Activated T-cell treated with anti-CD3 and anti-CD28 coated beads for 4 hours (primary cell): ENCODE measurements around the gene TMEM150C.
"Not testable (repeated sequence)": the region's sequence is repeated elsewhere in the genome, so short reads cannot be mapped to it uniquely, and the experiment has no call there.

Experiments used
- DNase-seq: peaks from one replicate; pipeline ENCODE4 v3.0.0-alpha.2; 2020

TMEM150C gene

GRCh38 chr4:82510216-82510615, 51.6 kb downstream of the TMEM150C start:
- DNase-seq = no peak

DNA sequence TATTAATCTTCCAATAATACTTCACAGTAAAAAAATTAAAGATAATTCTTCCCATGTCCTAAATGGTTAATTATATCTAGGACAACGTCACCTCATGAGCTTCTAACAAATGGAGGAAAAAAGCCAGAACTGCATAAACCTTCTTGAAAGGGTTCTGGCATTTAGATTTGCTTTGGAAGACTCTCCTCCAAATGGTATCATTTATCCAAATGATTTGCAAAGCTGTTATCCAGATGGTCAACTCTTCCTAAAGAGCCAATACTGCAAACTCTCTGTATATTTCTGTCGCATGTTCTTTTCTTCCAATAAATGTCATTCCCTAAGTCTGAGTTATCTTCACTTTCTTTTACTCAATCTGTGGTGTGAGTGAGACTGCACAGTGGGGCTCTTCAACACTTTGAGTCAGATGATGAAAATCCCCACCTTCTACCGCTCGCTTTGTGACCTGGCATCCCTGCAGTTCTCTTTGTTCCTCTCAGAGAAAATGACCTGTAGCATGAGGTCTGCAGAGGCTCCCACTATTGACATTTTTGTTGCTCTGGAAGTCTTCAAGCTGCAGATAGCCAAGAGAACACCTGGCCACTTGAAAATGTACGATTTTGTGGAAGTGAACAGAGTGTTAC, 52.9 kb downstream of the TMEM150C start:
- DNase-seq = no peak

DNA sequence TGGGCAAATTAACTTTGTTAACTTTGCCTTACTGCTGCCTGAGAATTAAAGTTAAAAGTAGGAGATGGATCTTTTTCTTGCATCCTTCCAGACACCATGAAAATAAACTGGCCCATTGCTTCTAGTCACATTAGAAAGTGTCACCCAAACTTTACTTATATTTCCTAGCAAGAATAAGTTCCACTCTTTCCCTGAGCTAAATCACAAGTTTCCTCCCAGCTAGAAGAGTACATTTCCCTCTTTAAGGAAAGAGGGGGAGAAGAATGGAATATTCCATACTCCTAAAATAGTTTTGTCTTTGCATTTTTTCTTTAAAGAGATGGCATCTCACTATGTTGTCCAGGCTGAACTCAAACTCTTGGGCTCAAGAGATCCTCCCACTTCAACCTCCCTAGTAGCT, 53.8 kb downstream of the TMEM150C start:
- no peak for DNase-seq

DNA sequence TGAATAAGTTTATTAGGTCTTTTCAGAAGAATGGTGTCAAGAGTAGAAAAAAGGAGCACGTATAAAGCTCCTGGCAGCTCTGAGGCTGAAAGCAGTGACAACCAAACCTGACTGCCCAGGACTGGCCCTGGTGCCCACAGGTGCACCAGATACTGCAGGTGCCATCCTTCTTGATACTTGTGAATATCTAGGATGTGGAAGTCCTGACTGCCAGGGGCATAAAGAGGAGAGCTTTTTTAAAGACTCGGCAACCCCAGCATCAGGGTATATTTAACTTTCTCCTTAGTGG, 60.7 kb downstream of the TMEM150C start:
- DNase-seq = no peak

GRCh38 chr4:82500435-82501153, 61.2 kb downstream of the TMEM150C start:
- DNase-seq = no peak

DNA sequence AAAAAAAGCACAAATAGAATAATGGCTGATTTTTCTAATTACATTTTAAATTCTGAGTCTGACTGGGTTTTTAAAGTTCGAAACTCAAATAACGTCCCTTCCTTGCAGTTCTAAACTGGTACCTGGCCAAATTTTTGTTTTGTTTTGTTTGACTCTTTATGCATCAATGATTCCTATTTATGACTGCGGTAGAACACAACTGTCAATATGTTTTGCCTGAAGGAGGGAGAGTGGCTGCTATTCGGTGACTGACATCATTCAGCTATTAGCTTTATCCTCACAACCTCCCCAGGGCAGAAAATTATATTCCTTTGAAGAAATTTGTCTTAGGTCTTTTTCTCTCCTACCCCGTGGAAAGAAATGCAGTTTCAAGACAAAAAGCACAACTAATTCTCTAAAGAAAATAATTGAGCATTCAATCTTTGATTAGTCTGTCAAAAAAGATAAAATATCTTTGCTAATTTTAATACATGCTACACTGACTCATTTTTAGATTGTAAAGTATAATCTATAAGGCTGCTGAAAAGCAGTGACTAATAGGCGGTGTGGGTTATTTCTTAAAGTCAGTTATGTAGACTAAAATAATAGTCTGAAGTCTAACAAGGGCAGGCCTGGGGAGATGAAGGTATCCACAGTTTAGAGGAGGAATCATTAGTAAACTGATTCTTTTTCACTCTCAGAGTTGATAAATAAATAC, 61.9 kb downstream of the TMEM150C start:
- DNase-seq = no peak

DNA sequence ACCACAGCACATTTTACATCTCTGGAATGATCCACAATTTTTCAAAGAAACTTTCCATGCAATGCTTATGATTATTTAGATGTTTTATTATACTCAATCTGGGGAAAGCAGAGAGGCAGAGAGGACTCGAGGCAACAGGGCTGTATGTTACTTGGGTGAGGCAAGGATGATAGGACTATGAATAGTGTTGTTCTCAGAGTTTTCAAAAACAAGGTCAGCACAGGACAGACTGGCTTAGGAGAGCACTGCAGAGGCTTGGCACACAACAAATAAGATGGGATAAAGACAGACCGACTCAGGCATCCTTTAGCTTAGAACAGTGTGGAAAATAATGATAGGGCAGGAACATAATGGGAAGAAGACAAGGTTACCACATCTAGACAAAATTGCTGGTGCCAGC, 65.4 kb downstream of the TMEM150C start:
- no peak for DNase-seq

DNA sequence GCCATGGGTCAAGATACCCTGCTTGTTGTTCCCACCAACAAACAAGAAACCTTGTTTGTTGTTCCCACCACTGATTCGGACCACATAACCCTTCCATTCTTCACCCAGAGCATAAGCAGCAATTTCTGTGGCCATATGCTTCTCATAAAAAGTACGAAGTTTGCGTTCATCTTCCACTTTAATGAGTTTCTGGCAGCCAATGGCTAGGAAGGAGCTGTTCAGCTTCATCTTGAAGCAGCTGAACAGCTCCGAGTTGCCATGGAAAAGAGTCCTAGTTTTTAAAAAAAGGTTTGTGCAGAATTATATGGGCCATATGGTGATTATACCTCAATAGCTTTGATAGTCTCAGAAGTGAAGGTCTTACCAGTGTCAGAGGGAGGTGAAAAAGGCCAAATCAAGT, 66.1 kb downstream of the TMEM150C start:
- DNase-seq = no peak

DNA sequence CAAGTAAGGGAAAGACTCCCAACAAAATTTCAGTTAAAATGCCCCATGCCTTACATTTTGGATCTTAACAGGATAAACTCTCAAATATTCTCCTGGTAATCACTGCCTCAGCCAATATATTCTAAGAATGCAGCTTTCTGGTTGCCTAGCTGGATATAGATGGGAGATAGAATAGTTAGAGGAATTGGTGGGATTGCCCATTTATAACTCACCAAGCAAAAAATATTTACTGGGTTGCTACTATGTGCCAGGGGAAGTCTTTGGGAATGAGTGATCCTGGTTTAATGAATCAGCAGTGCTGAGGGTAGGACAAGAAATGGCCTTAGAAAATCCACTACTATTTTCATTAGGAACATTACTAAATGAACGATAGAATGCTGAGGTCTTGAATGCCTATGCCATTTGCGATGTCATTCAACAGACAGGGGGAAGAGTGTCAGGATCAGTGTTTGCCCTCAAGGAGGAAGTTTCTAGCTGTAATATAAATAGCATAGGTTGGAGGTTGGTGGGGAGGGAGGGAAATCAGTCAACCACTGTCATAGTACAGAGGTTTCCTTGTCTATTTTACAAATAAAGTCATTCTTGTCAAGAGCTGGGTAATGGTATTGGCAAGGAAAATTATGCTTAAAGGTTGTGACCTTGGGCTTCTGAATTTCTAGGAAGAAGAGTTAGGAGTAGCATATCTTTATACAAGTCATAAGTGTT, 67.9 kb downstream of the TMEM150C start:
- DNase-seq = no peak

DNA sequence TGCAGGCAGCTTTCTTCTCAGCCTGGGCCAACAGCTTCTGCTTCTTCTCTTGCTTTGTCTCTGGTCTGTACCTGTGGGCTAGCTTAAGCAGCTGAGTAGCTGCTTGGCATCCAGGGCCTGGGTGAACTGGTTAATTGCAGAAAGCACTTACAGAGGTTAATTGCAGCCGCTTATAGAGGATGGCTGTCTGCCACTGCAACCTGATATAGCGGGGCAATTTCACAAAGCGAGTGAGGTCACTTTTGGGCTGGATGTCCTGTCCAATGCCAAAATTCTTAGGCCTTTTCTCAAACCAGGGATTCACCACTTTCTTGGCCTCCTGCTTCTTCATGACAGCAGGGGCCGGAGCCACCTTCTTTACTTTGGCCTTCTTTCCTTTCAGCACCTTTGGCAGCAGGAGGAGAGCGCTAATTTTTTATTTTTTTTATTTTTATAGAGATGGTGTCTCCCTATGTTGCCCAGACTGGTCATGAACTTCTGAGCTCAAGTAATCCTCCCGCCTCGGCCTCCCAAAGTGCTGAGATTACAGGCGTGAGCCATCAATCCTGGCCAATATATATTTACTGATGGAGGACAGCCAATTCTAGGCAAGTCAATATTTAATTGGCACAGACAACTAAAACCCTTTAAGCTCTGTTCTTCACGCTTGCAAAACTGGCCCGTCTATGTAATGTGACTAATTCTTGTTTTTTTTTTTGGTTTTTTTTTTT, 70.4 kb downstream of the TMEM150C start:
- no peak for DNase-seq

DNA sequence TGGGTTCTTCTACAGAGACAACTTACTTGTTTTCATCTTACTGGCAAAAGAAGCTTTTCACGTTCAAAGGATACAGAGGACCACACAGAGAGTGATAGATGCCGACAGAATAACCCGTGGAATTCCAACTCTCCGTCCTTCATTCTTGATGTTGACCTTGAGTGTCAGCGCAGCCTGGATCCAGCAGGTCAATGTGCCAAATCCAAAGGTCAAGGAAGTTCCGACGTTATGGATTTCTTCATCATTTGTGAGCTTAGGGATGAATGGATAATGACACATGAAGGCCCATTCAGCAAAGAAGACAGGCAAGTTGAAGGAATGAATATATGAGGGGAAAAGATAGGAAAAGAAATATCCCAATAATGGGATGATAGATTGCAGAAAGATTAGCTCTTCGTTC, 71.8 kb downstream of the TMEM150C start:
- DNase-seq = no peak

DNA sequence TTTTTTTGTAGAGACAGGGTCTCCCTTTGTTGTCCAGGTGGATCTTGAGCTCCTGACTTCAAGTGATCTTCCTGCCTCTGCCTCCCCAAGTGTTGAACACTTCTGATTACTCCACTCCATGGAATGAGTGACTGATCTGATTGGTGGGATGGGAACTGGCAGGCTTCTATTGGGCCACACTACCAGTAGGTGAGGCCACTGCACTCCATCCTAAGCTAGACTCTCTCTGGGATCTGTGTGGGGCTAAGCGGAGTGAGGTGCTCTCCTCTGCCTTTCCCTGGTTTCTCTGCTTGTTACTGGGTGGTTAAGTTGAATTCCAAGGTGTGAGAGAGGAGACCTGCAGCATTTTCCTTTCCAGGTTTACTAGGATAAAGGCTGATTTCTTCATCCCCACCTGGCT, 72.7 kb downstream of the TMEM150C start:
- DNase-seq = no peak

- DNase-seq = no peak
These were observed 76.6 kb downstream of the TMEM150C start for GRCh38 chr4:82484996-82485783.

DNA sequence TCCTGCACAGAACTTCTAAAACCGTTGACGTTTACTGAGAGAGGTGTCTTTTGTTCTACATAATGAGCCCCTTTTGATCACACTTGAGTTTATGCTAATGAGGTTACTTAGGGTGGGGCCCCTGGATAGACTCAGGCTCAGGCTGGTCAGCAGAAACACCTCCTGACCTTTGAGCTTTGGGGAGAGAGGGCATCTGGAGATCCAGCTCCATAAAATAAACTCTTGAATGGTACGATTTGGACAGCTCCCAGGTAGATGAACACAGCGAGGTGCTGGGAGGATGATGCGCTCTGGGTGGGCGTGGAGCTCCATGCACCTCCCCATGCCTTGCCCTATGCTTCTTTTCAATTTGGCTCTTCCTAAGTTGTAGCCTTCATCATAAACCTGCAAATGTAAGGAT, 79.4 kb downstream of the TMEM150C start:
- DNase-seq = no peak

DNA sequence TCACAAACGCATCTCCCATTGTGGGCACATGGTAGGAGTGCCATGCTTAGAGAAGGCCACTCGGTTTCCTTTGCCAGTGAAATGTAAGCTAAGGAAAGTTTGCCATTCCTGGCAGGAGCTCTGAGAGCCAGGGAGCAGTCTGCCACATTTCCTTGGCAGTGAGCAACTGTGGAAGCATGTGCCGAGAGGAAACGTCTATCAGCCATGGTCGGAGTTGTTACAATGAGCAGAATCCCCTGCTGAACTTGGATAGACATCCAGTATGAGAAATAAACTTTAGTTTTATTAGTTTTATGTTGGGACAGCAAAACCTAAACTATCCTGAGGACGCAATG, 80.3 kb downstream of the TMEM150C start:
- DNase-seq = no peak

GRCh38 chr4:82480771-82481505, 80.8 kb downstream of the TMEM150C start:
- DNase-seq = no peak

DNA sequence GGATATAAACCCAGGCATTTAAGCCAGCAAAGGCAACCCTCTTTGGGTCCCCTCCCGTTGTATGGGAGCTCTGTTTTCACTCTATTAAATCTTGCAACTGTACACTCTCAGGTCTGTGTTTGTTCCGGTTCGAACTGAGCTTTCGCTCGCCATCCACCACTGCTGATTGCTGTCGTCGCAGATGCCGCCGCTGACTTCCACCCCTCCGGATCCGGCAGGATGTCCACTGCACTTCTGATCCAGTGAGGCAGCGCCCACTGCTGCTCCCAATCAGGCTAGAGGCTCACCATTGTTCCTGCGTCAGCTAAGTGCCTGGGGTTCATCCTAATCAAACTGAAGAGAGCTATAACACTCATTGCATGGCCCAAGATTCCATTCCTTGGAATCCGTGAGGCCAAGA, 82.2 kb downstream of the TMEM150C start:
- DNase-seq = no peak

DNA sequence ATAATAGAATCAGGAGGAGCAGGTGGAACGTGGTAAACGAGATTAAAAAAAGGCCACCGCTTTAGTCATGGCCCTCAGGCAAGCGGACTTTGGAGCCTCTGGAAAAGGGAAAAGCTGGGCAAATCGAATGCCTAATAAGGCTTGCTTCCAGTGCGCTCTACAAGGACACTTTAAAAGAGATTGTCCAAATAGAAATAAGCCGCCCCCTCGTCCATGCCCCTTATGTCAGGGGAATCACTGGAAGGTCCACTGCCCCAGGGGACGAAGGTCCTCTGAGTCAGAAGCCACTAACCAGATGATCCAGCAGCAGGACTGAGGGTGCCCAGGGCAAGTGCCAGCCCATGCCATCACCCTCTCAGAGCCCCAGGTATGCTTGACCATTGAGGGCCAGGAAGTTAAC, 84.3 kb downstream of the TMEM150C start:
- DNase-seq = not testable (repeated sequence)

DNA sequence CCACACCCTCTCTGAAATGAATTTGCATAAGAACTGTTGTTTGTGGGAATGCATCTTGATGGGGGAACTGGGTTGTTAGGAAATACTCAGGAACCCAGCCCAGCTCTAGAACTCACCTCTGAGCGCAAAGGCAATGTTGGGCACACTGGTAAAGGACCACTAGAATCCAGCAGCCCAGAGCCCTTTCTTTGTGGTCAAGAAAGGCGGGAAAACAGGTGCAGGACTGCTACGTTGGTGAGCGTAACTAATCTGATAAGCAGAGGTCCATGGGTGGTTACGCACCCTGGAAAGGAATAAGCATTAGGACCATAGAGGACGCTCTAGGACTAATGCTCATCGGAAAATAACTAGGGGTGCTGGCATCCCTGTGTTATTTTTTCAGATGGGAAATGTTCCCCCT, 85.9 kb downstream of the TMEM150C start:
- DNase-seq = not testable (repeated sequence)

- no peak for DNase-seq
These were observed 88.1 kb downstream of the TMEM150C start for GRCh38 chr4:82473621-82474164.

GRCh38 chr4:82473080-82473479, 88.7 kb downstream of the TMEM150C start:
- not testable (repeated sequence) for DNase-seq
